HCEC 1CT (cell line): Measurements from ENCODE around the gene L3MBTL3.
"Not testable (repeated sequence)": the region's sequence is repeated elsewhere in the genome, so short reads cannot be mapped to it uniquely, and the experiment has no call there.

Source experiments
- DNase-seq: peaks from one replicate; pipeline ENCODE4 v3.0.0-alpha.2; 2017

Gene L3MBTL3

DNA sequence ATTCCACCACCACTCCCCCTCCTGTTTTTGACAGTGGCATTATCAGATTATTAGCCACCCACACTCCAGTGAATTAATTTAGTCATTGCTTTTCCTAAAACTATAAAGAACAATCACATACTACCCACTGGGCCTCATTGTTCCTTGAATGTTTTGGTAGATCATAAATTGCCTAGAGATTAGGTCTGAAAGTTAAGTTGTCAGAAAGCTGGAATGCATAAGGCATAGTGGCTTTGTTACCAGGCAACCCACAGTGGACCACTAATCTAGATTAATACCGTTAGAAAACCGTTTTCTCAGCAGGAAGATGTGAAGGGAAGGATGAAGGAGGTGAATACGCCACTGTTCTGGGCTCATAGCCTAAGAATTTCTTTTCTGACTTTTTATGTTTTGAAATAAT is 128.7 kb downstream of the L3MBTL3 start:
- DNase-seq: no peak

DNA sequence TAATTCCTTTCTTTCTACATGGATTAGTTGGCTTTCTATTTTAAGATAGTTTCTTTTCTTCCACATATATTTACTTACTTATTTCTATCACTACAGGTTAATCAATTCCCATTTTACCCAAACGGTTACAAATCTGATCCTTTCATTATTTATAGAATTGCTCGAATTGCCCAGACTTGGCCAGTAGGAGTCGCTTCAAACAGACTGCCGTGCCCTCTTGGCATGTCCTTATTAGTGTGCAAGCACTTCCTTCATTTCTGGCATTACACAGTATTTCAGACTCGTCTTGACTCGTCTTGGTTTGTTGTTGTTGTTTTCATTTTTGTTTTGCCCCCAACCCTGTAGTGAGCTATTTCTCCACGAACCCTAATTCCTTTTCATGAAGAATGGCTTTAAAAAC is 129.8 kb downstream of the L3MBTL3 start:
- DNase-seq: no peak

DNA sequence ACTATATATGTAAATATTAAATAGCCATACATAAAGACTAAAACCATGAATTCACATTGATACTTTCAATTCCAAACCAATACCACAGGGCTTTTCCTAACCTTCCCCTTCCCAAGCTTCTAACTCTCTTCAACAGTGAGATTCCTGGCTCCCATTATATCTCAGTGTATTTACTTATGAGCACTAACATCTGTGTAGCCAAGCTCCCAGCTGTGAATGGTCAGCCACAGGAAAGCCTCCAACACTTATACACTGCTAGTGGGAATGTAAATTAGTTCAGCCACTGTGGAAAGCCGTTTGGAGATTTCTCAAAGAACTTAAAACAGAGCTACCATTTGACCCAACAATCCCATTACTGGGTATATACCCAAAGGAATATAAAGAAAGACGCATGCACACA is 130.6 kb downstream of the L3MBTL3 start:
- not testable (repeated sequence) for DNase-seq

DNA sequence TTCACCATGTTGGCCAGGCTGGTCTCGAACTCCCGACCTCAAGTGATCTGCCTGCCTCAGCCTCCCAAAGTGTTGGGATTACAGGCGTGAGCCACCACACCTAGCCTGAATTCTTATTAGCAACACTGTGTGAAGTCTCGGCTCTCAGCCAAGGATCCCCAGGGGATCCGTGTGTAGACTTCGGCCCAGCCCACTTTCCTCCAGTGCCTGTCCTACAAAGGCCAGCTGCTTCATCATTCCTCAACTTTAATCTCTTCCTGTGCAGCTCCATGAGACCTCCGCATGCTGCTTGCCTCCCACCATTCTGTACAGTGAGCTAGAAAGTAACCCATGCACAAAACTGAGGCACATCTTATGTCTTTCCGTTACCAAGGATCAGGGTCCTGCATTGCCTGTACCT is 132.5 kb downstream of the L3MBTL3 start:
- DNase-seq: no peak

DNA sequence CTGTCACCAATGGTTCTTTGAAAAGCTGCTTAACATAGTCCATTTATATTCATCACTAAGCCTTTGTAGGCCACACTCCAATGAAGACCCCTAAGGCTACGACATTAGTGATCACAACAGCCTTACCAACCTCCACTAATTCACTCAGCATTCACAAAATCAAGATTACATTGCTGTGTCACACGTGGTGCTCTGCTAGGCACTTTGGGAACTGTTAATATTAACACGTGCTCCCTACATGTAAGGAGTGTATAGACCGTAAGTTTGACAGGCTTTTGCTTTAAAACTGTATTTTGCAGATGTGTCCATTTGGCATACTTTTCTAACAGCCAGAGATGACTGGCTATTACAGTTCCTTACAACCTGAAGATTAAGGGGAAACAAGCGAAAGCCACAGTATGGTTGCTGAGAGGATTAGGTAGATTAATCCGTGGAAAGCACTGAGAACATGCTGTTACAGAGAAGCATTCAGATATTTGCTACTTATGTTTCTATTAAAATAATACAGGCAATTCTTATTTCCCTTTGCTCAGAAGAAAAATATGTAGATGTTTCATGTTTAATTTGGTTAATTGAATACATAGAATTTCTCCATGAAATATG is 134.6 kb downstream of the L3MBTL3 start:
- no peak for DNase-seq

DNA sequence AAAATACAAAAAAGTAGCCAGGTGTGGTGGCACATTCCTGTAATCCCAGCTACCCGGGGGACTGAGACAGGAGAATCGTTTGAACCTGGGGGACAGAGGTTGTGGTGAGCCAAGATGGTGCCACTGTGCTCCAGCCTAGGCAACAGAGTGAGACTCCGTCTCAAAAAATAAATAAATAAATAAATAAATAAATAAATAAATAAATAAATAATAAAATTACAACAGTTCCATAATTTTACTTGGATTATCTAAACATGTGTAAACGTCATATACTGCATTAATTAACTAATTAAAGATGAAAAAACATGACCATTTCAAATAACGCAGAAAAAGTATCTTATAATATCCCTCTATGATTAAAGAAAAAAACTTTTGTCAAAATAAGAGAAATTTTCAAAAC is 138.5 kb downstream of the L3MBTL3 start:
- no peak for DNase-seq

DNA sequence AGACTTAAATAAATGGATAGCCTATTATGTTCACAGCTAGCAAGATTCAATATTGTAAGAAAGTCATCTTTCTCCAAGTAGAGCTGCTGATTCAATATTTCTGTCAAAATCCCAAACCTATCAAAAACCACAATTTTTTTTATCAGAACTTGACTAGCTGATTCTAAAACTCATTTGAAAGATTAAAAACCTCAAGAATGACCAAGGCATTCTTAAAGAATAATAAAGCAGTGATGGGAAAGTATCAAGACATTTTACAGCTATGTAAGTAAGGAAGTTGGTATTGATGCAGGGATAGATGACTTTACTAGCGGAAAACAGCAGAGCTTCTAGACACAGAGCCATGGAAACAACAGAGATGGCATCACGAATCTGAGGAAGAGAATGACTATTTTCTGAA is 139.7 kb downstream of the L3MBTL3 start:
- no peak for DNase-seq

DNA sequence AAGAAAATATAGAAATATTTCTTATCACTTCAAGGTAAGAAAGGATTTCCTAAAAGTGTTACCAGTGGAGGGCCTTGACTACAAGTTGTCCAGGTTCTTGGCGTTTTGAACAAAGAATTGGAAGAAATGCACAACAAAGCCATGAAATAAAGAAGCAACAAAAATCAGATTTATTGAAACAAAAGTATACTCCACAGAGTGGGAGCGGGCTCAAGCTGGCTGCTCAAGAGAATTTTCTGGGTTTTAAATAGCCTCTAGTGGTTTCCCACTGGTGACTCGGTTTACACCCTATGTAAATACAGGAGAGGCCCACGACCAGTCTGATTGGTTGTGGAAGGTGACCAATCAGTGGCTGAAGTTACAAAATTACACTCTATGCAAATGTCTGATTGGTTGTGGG is 140.2 kb downstream of the L3MBTL3 start:
- no peak for DNase-seq

DNA sequence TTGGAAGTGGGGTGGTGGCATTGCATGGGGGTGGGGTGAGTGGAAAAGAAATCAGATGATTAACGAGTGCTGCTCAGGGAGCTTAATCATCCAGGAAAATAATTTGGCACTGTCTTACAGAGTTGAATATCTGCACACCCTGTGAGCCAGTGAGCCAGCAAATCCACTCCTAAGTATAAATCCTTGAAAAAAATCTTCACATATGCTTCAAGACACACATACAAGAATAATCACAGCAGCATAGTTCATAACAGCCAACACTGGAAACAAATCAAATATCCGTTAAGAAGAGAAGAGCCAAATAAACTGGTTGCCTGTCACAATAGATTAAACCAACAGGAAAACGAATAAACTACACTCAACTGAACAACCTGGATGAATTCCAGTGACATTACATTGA is 141.6 kb downstream of the L3MBTL3 start:
- DNase-seq: no peak

DNA sequence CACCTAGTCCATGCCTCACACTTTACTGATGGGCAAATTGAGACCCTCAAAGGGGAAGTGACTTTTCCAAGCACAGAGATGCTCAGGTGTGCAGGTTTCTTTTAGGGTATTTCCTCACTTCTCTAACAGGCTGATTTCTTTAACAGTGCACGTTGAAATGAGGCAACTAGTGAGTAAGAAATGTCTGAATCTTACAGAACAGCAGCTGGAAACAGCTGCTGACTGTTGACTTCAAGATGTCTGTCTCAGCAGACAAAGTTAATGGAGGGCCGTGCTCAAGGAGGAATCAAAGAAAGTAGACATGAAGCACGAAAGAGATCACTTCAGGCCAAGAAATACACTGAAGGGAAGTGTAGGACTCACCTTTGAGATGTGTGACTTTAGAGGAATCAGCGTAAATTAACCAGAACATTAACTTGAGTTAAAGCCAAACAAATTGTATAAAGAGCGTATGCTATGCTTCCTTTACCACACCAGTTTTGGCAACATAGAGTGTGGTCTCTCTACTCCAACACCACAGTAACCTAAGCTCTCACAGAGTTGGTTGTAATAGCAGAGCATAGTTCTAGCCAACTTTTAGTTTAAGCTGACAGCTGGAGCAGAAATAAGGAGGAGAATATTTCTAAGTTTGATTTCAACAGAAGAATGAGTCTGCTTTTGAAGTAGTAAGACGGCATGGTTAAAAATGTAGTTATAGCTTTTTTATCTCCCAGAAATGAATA is 143.5 kb downstream of the L3MBTL3 start:
- DNase-seq: peak; percentile 37

DNA sequence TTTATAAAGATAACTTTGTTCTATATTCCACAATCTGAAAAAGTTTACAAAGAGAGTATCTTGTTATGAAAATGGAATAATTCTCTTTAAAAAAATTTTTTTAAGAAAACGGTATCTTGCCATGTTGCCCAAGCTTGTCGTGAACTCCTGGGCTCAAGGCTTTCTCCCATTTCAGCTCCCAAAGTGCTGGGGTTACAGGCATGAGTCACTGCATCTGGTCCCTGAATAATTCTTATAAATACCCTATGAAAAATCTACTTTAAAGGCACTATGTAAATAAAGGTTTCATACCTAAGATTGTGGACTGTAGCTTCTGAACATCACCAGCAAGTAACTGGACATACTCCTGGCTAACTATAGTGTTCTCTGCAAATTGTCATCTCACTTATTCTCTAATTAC is 144.0 kb downstream of the L3MBTL3 start:
- DNase-seq: peak; percentile 1

DNA sequence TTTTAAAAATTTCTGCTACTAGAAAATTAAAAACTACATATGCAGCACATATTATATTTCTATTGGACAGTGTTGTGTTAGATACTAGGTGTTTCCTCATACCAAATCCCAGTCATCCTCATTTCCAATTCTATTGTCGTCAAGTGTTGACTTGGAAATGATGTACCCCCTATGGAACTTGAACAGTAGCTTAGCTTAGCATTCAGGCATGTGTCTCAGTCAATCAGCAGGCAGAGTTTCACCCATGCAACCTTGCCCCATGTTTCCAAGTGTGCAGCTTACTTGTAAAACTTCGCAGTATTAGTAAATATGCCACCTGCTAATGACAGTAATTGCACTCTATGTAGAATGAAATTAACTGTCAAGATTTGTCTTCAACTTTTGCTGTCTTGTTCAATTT is 144.9 kb downstream of the L3MBTL3 start:
- no peak for DNase-seq

DNA sequence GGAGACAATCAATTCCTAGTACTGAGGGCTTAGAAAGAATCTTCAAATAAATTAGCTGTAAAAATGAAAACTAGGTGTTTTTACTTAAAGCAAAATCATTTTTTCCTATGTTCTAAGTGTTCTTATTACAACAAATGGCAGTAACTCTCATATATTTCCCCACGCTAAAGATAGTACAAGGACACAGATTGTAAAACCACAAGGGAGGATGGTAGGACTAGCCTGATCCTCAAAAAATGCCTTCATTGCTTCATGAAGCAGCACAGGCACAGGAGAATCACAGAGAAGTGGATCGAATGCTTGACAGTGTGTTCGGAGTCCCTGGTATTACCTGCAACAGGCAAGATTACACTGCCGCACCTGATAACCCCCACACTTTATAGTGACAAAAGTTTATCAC is 145.9 kb downstream of the L3MBTL3 start:
- DNase-seq: no peak

DNA sequence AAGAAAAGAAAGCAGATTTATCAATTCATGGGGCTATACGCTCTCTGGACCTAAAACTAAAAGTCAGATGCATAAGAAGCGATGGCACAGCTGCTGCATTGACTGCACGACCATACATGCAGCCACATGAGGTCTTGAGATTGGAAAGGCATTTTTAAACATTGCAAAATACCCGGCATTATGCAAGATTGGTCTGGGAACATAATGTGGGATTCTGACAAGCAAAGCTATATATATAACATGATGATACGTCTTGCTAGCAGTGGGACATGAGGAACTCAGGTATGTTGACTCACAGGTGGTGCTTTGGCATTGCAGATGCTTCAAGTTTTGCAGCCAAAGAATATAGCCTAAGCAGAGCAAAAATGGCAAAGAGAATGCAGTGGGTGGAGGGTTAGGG is 149.3 kb downstream of the L3MBTL3 start:
- peak; percentile 61 for DNase-seq

DNA sequence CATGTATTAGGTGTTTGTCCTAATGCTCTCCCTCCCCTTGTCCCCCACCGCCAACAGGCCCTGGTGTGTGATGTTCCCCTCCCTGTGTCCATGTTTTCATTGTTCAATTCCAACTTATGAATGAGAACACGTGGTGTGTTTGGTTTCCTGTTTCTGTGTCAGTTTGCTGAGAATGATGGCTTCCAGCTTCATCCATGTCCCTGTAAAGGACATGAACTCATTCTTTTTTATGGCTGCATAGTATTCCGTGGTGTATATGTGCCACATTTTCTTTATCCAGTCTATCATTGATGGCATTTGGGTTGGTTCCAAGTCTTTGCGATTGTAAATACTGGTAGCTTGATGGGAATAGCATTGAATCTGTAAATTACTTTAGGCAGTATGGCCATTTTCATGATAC is 151.8 kb downstream of the L3MBTL3 start:
- not testable (repeated sequence) for DNase-seq

DNA sequence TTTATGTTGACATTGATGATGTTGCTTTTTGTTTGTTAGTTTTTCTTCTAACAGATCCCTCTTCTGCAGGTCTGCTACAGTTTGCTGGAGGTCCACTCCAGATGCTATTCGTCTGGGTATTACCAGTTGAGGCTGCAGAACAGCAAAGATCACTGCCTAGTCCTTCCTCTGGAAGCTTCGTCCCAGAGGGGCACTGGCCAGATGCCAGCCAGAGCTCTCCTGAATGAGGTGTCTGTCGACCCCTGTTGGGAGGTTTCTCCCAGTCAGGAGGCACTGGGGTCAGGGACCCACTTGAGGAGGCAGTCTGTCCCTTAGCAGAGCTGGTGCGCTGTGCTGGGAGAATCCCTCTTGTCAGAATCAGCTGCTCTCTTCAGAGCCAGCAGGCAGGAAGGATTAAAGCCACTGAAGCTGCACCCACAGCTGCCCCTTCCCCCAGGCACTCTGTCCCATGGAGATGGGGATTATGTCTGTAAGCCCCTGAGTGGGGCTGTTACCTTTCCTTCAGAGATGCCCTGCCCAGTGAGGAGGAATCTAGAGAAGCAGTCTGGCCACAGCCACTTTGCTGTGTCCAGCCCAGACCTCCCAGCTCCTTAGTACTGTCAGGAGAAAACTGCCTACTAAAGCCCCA is 155.1 kb downstream of the L3MBTL3 start:
- DNase-seq: not testable (repeated sequence)

DNA sequence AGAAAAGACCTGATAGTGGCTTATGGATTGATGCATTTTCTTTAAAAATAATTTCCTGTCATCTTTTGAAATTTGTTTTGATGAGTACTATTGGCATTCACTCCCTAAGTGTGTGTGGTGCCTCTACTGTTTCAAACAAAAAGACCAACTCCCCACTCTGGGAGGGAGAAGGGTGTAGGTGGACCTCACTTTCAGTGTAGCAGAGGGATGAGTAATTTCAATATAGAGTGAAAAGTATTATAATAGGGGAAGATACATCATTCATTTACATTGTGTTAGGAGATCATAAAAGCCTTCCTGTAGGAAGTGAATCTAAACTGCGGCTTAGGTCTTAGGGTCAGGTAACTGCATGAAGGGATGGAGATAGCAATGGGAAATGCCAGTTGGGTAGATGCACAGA is 158.0 kb downstream of the L3MBTL3 start:
- no peak for DNase-seq

DNA sequence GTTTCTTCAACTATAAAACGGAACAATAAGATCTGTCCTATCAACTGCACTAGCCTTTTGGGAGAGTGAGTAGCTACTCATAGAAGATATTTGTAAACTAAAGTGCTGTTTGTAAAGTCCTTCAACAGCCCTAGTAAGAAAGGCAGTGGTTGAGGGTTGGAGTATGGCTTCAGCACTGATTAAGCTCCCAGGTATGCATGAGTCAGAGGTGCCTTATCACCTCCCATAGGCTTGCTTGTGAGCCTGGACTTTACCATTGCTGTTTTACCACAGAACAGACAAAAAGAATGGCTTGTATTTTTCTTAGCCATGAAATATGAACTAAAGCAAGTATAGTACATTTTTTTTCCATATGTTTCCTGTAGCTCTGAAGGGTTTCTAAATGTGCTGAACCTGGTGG is 160.3 kb downstream of the L3MBTL3 start:
- peak; percentile 90 for DNase-seq

DNA sequence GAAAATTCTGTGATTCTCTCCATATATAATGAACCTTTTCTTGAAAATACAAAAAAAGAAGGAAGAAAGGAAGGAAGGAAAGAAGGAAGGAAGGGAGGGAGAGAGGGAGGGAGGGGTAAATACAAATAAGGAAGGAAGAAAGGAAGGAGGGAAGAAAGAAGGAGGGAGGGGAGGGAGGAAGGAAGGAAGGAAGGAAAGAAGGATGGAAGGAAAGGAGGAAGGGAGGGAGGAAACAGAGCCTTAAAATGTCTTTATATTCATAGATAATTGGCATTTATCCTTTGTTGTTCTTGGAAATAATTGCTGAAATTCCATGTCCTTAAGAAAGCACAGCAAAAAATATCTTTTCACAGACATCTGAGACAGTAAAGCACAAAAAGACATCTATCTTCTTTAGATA is 164.1 kb downstream of the L3MBTL3 start:
- DNase-seq: no peak

DNA sequence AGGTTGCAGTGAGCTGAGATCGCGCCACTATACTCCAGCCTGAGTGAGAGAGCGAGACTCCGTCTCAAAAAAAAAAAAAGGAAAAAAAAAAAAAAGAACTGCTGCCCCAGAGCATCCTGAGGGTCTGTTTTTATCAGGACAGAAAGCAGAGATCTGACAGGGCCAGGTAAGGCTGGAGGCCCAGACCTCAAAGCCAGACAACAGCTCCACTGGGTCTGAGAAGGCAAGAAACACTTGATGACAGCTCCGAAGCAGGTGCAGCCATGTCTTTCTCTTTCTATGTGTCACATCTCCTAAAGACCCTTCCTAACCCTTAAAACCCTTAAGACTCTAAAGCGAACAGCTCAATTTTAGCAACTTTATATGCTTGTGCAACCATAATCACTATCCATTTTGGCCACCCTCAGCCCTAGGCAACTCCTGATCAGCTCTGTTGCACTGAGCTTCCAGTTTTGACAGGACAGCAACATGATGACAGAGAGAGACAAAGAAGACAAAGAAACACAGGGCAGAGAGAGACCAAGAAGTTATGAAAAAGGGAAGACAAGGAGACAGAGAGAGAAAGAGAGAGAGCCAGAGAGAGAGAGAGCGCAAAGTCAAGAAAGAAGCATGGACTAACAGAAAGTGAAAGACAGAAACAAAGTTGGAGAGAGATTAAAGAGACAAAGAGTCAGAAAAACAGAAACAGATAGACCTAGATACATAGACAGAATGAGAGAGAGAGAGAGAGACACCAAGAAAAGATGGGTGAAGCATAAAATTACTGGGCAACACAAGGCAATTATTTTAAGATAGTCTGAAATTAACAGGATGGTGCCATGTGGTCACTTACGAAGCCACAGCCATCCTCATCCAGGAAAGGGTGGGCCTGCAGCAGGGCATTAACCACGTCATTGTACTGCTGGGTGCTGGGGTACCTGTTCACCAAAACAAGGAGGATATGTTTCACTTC is 165.2 kb downstream of the L3MBTL3 start:
- DNase-seq: no peak

DNA sequence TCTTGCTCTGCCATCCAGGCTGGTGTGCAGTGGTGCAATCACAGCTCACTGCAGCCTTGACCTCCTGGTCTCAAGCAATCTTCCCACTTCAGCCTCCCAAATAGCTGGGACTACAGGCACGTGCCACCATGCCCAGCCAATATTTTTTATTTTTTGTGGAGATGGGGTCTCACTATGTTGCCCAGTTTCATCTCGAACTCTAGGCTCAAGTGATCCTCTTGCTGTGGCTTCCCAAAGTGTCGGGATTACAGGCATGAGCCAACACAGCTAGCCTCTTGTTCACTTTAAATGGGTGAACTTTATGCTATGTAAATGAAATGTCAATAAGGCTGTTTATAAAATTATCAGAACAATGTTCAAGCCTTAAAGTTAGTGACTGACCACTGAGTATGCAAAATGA is 167.3 kb downstream of the L3MBTL3 start:
- DNase-seq: no peak

DNA sequence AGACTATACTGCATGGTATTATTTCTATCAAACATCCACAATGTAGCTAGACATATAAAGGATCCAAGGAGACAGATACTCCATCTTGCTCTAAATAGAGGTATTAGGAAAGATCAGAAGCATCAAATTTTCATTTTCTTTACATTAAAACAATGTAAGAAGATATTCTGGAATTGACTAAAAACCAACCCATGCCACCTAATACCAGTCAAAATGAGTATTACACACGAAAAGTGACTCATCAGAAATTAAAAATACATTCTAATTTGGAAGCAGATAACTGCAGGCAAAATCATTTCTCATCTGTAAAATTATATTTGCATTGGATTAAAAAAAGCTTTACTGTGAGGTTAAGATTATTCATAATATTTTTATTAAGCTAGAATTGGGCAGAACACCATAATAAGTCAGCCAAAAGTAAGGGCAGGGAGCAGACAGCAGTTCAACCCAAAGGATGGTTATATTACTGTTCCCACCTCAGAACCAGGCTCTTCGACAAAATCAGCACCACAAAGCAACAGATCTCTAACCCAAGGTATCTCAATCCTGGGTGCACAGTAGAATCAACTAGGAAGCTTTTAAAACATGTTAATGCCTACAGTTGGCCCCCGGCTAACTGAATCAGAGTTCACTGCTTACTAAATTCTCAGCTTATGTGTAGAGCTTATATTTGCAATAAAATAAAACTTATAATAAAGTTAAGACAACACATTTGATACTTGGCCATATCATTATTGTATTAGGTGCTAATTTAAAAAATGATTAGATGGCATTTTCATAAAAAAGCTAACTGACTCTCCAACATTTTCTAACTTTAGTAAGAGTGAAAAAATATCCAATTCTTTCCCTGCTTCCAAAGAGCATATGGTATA is 169.2 kb downstream of the L3MBTL3 start:
- DNase-seq: no peak
